AG10803 (cell line): ENCODE data around the gene PRSS57.

ENCODE experiments used
- DNase-seq: peaks from one replicate; pipeline ENCODE4 v3.0.0; 2010; ENCODE audit warnings: low read depth
- H3K4me3 ChIP-seq: 2 replicates; pipeline ENCODE4 v1.5.1; 2011; ENCODE audit warnings: mild to moderate bottlenecking, low read length, control low read depth
- CTCF ChIP-seq: conservative IDR thresholded peaks from 2 replicates; pipeline ENCODE4 v1.5.1; 2011; ENCODE audit warnings: mild to moderate bottlenecking, low read length, control low read depth, inconsistent platforms

PRSS57 gene

GRCh38 chr19:738509-739128 is 43.4 kb upstream of the PRSS57 start:
- no peak for DNase-seq
- no peak for TF ChIP-seq CTCF
- H3K4me3 ChIP-seq: no peak overlapping the region

- no peak overlapping the region for H3K4me3 ChIP-seq
- peak; percentile 9 for DNase-seq
- TF ChIP-seq CTCF: peak; percentile 61
These were observed 42.4 kb upstream of the PRSS57 start for GRCh38 chr19:737591-738093.

- no peak for TF ChIP-seq CTCF
- no peak for DNase-seq
- no peak overlapping the region for H3K4me3 ChIP-seq
These were observed 40.9 kb upstream of the PRSS57 start for GRCh38 chr19:736125-736524.

- no peak overlapping the region for H3K4me3 ChIP-seq
- no peak for TF ChIP-seq CTCF
- DNase-seq: no peak
These were observed 39.5 kb upstream of the PRSS57 start for GRCh38 chr19:734716-735115.

GRCh38 chr19:732148-733069 is 37.2 kb upstream of the PRSS57 start:
- no peak for DNase-seq
- no peak for TF ChIP-seq CTCF
- H3K4me3 ChIP-seq: no peak overlapping the region

- DNase-seq: no peak
- TF ChIP-seq CTCF: no peak
- H3K4me3 ChIP-seq: no peak overlapping the region
These were observed 35.7 kb upstream of the PRSS57 start for GRCh38 chr19:731000-731399.
